H9 (cell line): ENCODE data around the gene ADAMTSL4. TPM values are rescaled to one million over a fixed set of nuclear protein-coding genes. Genes with fewer than 3 reads are reported as not detected.
A peak's percentile ranks its signal among the peaks of the same experiment; 100 is the strongest.

ENCODE experiments used
- DNase-seq: peaks from one replicate; pipeline ENCODE4 v3.0.0-alpha.2; 2017
- H2AFZ ChIP-seq: one replicate; pipeline ENCODE4 v1.6.1; 2013; ENCODE audit warnings: mild to moderate bottlenecking, low read length, control low read depth, moderate library complexity
- H2AK5ac ChIP-seq: 2 replicates; pipeline ENCODE4 v1.6.1; 2013; ENCODE audit warnings: low read length, control low read depth, mixed read lengths; ENCODE audit not compliant: insufficient read length
- H2BK120ac ChIP-seq: one replicate; pipeline ENCODE4 v1.6.1; 2013; ENCODE audit warnings: low read depth, mild to moderate bottlenecking, low read length, control low read depth, inconsistent platforms; ENCODE audit not compliant: poor library complexity, severe bottlenecking
- H2BK12ac ChIP-seq: 2 replicates; pipeline ENCODE4 v1.6.1; 2013; ENCODE audit warnings: low read length, control low read depth, mixed read lengths, low read depth; ENCODE audit not compliant: insufficient read length
- H2BK15ac ChIP-seq: 2 replicates; pipeline ENCODE4 v1.6.1; 2013; ENCODE audit warnings: low read depth, low read length, control low read depth
- H2BK20ac ChIP-seq: one replicate; pipeline ENCODE4 v1.6.1; 2013; ENCODE audit warnings: low read depth, mild to moderate bottlenecking, low read length, control low read depth, inconsistent platforms; ENCODE audit not compliant: poor library complexity, severe bottlenecking
- H2BK5ac ChIP-seq: 2 replicates; pipeline ENCODE4 v1.6.1; 2013; ENCODE audit warnings: low read length, control low read depth, mixed read lengths; ENCODE audit not compliant: insufficient read length
- H3K14ac ChIP-seq: 2 replicates; pipeline ENCODE4 v1.6.1; 2013; ENCODE audit warnings: low read length, control low read depth; ENCODE audit not compliant: insufficient read depth
- H3K18ac ChIP-seq: 2 replicates; pipeline ENCODE4 v1.6.1; 2013; ENCODE audit warnings: low read depth, mild to moderate bottlenecking, mixed read lengths, low read length, control low read depth; ENCODE audit not compliant: insufficient read length
- H3K23ac ChIP-seq: 2 replicates; pipeline ENCODE4 v1.6.1; 2013; ENCODE audit warnings: low read length, control low read depth, mixed read lengths, low read depth; ENCODE audit not compliant: insufficient read length
- H3K23me2 ChIP-seq: 2 replicates; pipeline ENCODE4 v1.6.1; 2013; ENCODE audit warnings: low read depth, mild to moderate bottlenecking, mixed read lengths, low read length, control low read depth; ENCODE audit not compliant: insufficient read length, poor library complexity, severe bottlenecking
- H3K27ac ChIP-seq: 2 replicates; pipeline ENCODE4 v1.5.1; 2013; ENCODE audit warnings: low read length, control low read depth, mixed read lengths, low read depth; ENCODE audit not compliant: insufficient read length
- H3K27me3 ChIP-seq: 2 replicates; pipeline ENCODE4 v1.6.1; 2013; ENCODE audit warnings: low read length, control low read depth, inconsistent platforms; ENCODE audit not compliant: insufficient read depth
- H3K4ac ChIP-seq: 2 replicates; pipeline ENCODE4 v1.6.1; 2013; ENCODE audit warnings: low read depth, mild to moderate bottlenecking, control low read depth, inconsistent platforms, low read length, moderate library complexity
- H3K4me1 ChIP-seq: 2 replicates; pipeline ENCODE4 v1.6.1; 2013; ENCODE audit warnings: low read length, control low read depth, inconsistent platforms; ENCODE audit not compliant: insufficient read depth
- H3K4me2 ChIP-seq: 2 replicates; pipeline ENCODE4 v1.6.1; 2013; ENCODE audit warnings: low read length, control low read depth, mixed read lengths; ENCODE audit not compliant: insufficient read length, insufficient read depth
- H3K56ac ChIP-seq: 2 replicates; pipeline ENCODE4 v1.6.1; 2013; ENCODE audit warnings: low read depth, mild to moderate bottlenecking, mixed read lengths, low read length, control low read depth; ENCODE audit not compliant: insufficient read length
- H3K79me1 ChIP-seq: 2 replicates; pipeline ENCODE4 v1.6.1; 2013; ENCODE audit warnings: low read depth, mild to moderate bottlenecking, moderate library complexity, low read length, control low read depth, inconsistent platforms; ENCODE audit not compliant: insufficient read depth, poor library complexity, severe bottlenecking
- H3K79me2 ChIP-seq: 2 replicates; pipeline ENCODE4 v1.6.1; 2013; ENCODE audit warnings: low read length, control low read depth, inconsistent platforms; ENCODE audit not compliant: insufficient read depth
- H3K9ac ChIP-seq: 2 replicates; pipeline ENCODE4 v1.6.1; 2013; ENCODE audit warnings: low read length, control low read depth, mixed read lengths; ENCODE audit not compliant: insufficient read length; ENCODE audit errors: extremely low read depth
- H3K9me3 ChIP-seq: one replicate; pipeline ENCODE4 v1.6.1; 2013; ENCODE audit warnings: low read depth, low read length, inconsistent platforms; ENCODE audit not compliant: control insufficient read depth
- H3T11ph ChIP-seq: one replicate; pipeline ENCODE4 v1.6.1; 2013; ENCODE audit warnings: mild to moderate bottlenecking, low read length, control low read depth, inconsistent platforms
- H4K20me1 ChIP-seq: one replicate; pipeline ENCODE4 v1.6.1; 2013; ENCODE audit not compliant: control insufficient read depth, insufficient read length, insufficient read depth
- H4K5ac ChIP-seq: 2 replicates; pipeline ENCODE4 v1.6.1; 2013; ENCODE audit warnings: low read depth, mild to moderate bottlenecking, mixed read lengths, low read length, control low read depth; ENCODE audit not compliant: insufficient read length
- H4K8ac ChIP-seq: replicated peaks from 2 replicates; pipeline ENCODE4 v1.6.1; 2013; ENCODE audit warnings: low read length, control low read depth, mixed read lengths, low read depth; ENCODE audit not compliant: insufficient read length
- H4K91ac ChIP-seq: 2 replicates; pipeline ENCODE4 v1.6.1; 2013; ENCODE audit warnings: low read depth, mild to moderate bottlenecking, moderate library complexity, mixed read lengths, low read length, control low read depth; ENCODE audit not compliant: insufficient read length
- H3K27ac Mint-ChIP-seq, 3 experiments: 2 replicates in 2 of 3; 3 replicates in 1 of 3; pipeline ENCODE4 v1.8.0; 2020 to 2021; ENCODE audit warnings: mixed read lengths in 3 of 3, mild to moderate bottlenecking in 1 of 3, moderate library complexity in 1 of 3
- H3K27me3 Mint-ChIP-seq: 2 replicates; pipeline ENCODE4 v1.8.0; 2021; ENCODE audit warnings: low read depth, mild to moderate bottlenecking, moderate library complexity, mixed read lengths
- H3K36me3 Mint-ChIP-seq, 3 experiments: 2 replicates in 2 of 3; 3 replicates in 1 of 3; pipeline ENCODE4 v1.8.0; 2020 to 2021; ENCODE audit warnings: low read depth in 3 of 3, mixed read lengths in 3 of 3; ENCODE audit not compliant: insufficient read depth in 1 of 3
- H3K4me1 Mint-ChIP-seq, 2 experiments: 2 replicates each; pipeline ENCODE4 v1.8.0; 2020; ENCODE audit warnings: mixed read lengths in 2 of 2
- H3K4me3 Mint-ChIP-seq, 2 experiments: 2 replicates in 1 of 2; 3 replicates in 1 of 2; pipeline ENCODE4 v1.8.0; 2020 to 2021; ENCODE audit warnings: mild to moderate bottlenecking in 2 of 2, mixed read lengths in 2 of 2, moderate library complexity in 1 of 2
- H3K9me3 Mint-ChIP-seq, 2 experiments: 2 replicates in 1 of 2; 3 replicates in 1 of 2; pipeline ENCODE4 v1.8.0; 2020; ENCODE audit warnings: mild to moderate bottlenecking in 2 of 2, mixed read lengths in 2 of 2, moderate library complexity in 1 of 2
- WGBS: extraction: QIAGEN DNeasy Blood & Tissue Kit; methylation state at CpG from one replicate; pipeline ENCODE4 v1.1.7; 2013; ENCODE audit warnings: missing lambda C conversion rate, low lambda C conversion rate, mixed read lengths; ENCODE audit not compliant: insufficient read length; ENCODE audit errors: extremely low coverage; 5-methylcytosine and 5-hydroxymethylcytosine counted together
- total RNA-seq: library from RNA; stranded (reverse); gene quantifications from 2 replicates; pipeline ENCODE4 v1.2.1, GENCODE V29; 2021
- TF ChIP-seq, protein P1 (sequence below): fragments of 200-600 bp; sonication (generic); conservative IDR thresholded peaks from 3 replicates; pipeline ENCODE4 v1.8.0; 2021; ENCODE audit warnings: antibody characterized with exemption, mild to moderate bottlenecking

The ADAMTSL4 gene
- total RNA-seq, 1 experiment from 2014 or later = 6.1 TPM

DNA sequence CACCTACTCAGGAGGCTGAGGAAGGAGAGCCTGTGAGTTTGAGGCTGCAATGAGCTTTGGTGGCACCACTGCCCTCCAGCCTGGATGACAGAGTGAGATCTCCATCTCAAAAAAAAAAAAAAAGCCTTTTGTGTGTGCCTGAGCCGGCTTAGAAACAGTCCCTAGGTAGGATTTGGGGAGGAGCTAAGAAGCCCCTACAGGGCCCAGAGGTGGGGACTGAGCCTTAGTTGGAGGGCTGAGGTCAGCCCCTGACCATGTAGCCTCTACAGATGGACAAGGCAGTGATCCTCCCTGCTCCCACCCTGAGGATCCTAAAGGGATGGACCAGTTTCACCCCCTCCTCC, 2.5 kb downstream of the ADAMTSL4 start:
- H4K8ac ChIP-seq = no peak overlapping the region
- peaks cover 3% of the 10 kb centered on the region; the same call in 1 of the 2 replicates for H3K4me1 ChIP-seq
- no peak overlapping the region for H2BK12ac ChIP-seq
- no peak overlapping the region for H3K56ac ChIP-seq
- DNase-seq = no peak
- no peak overlapping the region for H3T11ph ChIP-seq
- H2AFZ ChIP-seq = no peak overlapping the region
- no peak overlapping the region for H4K5ac ChIP-seq
- TF ChIP-seq, protein P1, sequence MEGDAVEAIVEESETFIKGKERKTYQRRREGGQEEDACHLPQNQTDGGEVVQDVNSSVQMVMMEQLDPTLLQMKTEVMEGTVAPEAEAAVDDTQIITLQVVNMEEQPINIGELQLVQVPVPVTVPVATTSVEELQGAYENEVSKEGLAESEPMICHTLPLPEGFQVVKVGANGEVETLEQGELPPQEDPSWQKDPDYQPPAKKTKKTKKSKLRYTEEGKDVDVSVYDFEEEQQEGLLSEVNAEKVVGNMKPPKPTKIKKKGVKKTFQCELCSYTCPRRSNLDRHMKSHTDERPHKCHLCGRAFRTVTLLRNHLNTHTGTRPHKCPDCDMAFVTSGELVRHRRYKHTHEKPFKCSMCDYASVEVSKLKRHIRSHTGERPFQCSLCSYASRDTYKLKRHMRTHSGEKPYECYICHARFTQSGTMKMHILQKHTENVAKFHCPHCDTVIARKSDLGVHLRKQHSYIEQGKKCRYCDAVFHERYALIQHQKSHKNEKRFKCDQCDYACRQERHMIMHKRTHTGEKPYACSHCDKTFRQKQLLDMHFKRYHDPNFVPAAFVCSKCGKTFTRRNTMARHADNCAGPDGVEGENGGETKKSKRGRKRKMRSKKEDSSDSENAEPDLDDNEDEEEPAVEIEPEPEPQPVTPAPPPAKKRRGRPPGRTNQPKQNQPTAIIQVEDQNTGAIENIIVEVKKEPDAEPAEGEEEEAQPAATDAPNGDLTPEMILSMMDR = no peak
- H3K14ac ChIP-seq = no peak overlapping the region
- Mint-ChIP-seq H3K9me3 (no peaks in the 10 kb centered on the region), H3K4me3 (peak overlapping the region in 1 of 2 experiments; percentile 20; a peak in 1 of 5 replicates), H3K27me3 (peaks cover 35% of the 10 kb centered on the region), H3K27ac (peak overlapping the region in 1 of 3 experiments; percentile 34; a peak in 1 of 7 replicates), H3K36me3 (peaks cover 5% of the 10 kb centered on the region in 3 experiments; a peak in 6 of 7 replicates), H3K4me1 (peaks cover 18 to 41% of the 10 kb centered on the region in 2 experiments)
- no peaks in the 10 kb centered on the region for H4K20me1 ChIP-seq
- H3K18ac ChIP-seq = no peak overlapping the region
- H3K79me1 ChIP-seq = no peaks in the 10 kb centered on the region
- no peak overlapping the region for H2BK20ac ChIP-seq
- H3K9ac ChIP-seq = no peak overlapping the region
- no peak overlapping the region for H2AK5ac ChIP-seq
- no peaks in the 10 kb centered on the region for H3K9me3 ChIP-seq
- H3K79me2 ChIP-seq = no peaks in the 10 kb centered on the region
- H3K23ac ChIP-seq = no peak overlapping the region
- peaks cover 10% of the 10 kb centered on the region for H3K23me2 ChIP-seq
- H3K4ac ChIP-seq = no peak overlapping the region
- no peak overlapping the region for H3K27ac ChIP-seq
- no CpG with 5 or more reads among the region's 1 CpG for WGBS
- H3K4me2 ChIP-seq = no peak overlapping the region
- H2BK15ac ChIP-seq = no peak overlapping the region
- no peak overlapping the region for H4K91ac ChIP-seq
- H2BK5ac ChIP-seq = no peak overlapping the region
- peaks cover 3% of the 10 kb centered on the region; the same call in 1 of the 2 replicates for H3K27me3 ChIP-seq
- no peak overlapping the region for H2BK120ac ChIP-seq
